HepG2 (cell line): ENCODE measurements around the gene MARCHF9. TPM values are rescaled to one million over a fixed set of nuclear protein-coding genes. Genes with fewer than 3 reads are reported as not detected.

Experiments
- AGO1 ChIP-seq: fragments of 200-400 bp; formaldehyde crosslinking; IDR thresholded peaks from 2 replicates; pipeline ENCODE4 v1.6.1; 2017; ENCODE audit warnings: mild to moderate bottlenecking, low read depth, low read length, moderate library complexity; ENCODE audit not compliant: poor library complexity, severe bottlenecking
- DNMT1 ChIP-seq: sonication (generic); formaldehyde crosslinking; IDR thresholded peaks from 2 replicates; pipeline ENCODE4 v1.5.1; 2020; ENCODE audit warnings: mild to moderate bottlenecking, missing genetic modification reagents
- ELF1 ChIP-seq: sonication (generic); formaldehyde crosslinking; IDR thresholded peaks from 2 replicates; pipeline ENCODE4 v1.4.0; 2020; ENCODE audit warnings: missing genetic modification reagents
- ERF ChIP-seq: IDR thresholded peaks from 2 replicates; pipeline ENCODE4 v1.6.1; 2018; ENCODE audit warnings: missing biosample characterization, missing genetic modification reagents
- FOXP1 ChIP-seq, 2 experiments: fragments of 450-650 bp in 1 of 2; IDR thresholded peaks; 2 replicates each; pipeline ENCODE4 v1.6.1; 2017 to 2018; ENCODE audit warnings: antibody characterized with exemption in 1 of 2
- ISX ChIP-seq: sonication (generic); formaldehyde crosslinking; conservative IDR thresholded peaks from 2 replicates; pipeline ENCODE4 v1.5.0; 2020; ENCODE audit warnings: missing genetic modification reagents
- KLF13 ChIP-seq: sonication (generic); formaldehyde crosslinking; IDR thresholded peaks from 2 replicates; pipeline ENCODE4 v1.4.0; 2020; ENCODE audit warnings: mild to moderate bottlenecking, missing genetic modification reagents
- MAF1 ChIP-seq: sonication (generic); formaldehyde crosslinking; IDR thresholded peaks from 2 replicates; pipeline ENCODE4 v1.5.0; 2020; ENCODE audit warnings: missing genetic modification reagents, borderline replicate concordance
- MTF1 ChIP-seq: sonication (generic); formaldehyde crosslinking; IDR thresholded peaks from 2 replicates; pipeline ENCODE4 v1.5.0; 2020; ENCODE audit warnings: missing genetic modification reagents
- NCOA2 ChIP-seq: sonication (generic); formaldehyde crosslinking; IDR thresholded peaks from 2 replicates; pipeline ENCODE4 v1.8.0; 2022; ENCODE audit warnings: inconsistent platforms
- NFIB ChIP-seq: sonication (generic); formaldehyde crosslinking; IDR thresholded peaks from 2 replicates; pipeline ENCODE4 v1.9.0; 2021; ENCODE audit warnings: missing genetic modification reagents, mild to moderate bottlenecking, borderline replicate concordance
- PITX1 ChIP-seq: sonication (generic); formaldehyde crosslinking; IDR thresholded peaks from 2 replicates; pipeline ENCODE4 v1.5.1; 2020; ENCODE audit warnings: mild to moderate bottlenecking, missing genetic modification reagents
- PRPF4 ChIP-seq: fragments of 200-400 bp; formaldehyde crosslinking; IDR thresholded peaks from 2 replicates; pipeline ENCODE4 v1.6.1; 2016; ENCODE audit warnings: low read length, low read depth; ENCODE audit not compliant: poor library complexity, severe bottlenecking
- RAD21 ChIP-seq: fragments of 450-650 bp; formaldehyde crosslinking; IDR thresholded peaks from 2 replicates; pipeline ENCODE4 v1.5.0; 2020; ENCODE audit warnings: mild to moderate bottlenecking
- RXRA ChIP-seq: sonication (generic); formaldehyde crosslinking; IDR thresholded peaks from 2 replicates; pipeline ENCODE4 v1.5.1; 2020; ENCODE audit warnings: missing genetic modification reagents
- SPEN ChIP-seq: sonication (generic); formaldehyde crosslinking; IDR thresholded peaks from 2 replicates; pipeline ENCODE4 v1.5.1; 2020; ENCODE audit warnings: low read depth, mild to moderate bottlenecking, missing genetic modification reagents
- STAT5B ChIP-seq: sonication (generic); formaldehyde crosslinking; IDR thresholded peaks from 2 replicates; pipeline ENCODE4 v1.4.0; 2020; ENCODE audit warnings: missing genetic modification reagents
- TBX2 ChIP-seq: sonication (generic); formaldehyde crosslinking; IDR thresholded peaks from 2 replicates; pipeline ENCODE4 v1.5.0; 2020; ENCODE audit warnings: missing genetic modification reagents, mild to moderate bottlenecking, borderline replicate concordance
- THYN1 ChIP-seq: sonication (generic); formaldehyde crosslinking; IDR thresholded peaks from 2 replicates; pipeline ENCODE4 v1.8.1; 2023; ENCODE audit warnings: low read depth, mild to moderate bottlenecking, moderate library complexity, missing genetic modification reagents, borderline replicate concordance
- U2AF2 ChIP-seq: fragments of 200-400 bp; formaldehyde crosslinking; IDR thresholded peaks from 2 replicates; pipeline ENCODE4 v1.6.1; 2017; ENCODE audit warnings: low read depth, mild to moderate bottlenecking, low read length
- ZNF225 ChIP-seq: sonication (generic); formaldehyde crosslinking; IDR thresholded peaks from 2 replicates; pipeline ENCODE4 v1.4.0; 2020; ENCODE audit warnings: mild to moderate bottlenecking, missing genetic modification reagents
- ZNF317 ChIP-seq: sonication (generic); formaldehyde crosslinking; IDR thresholded peaks from 2 replicates; pipeline ENCODE4 v1.5.0; 2020; ENCODE audit warnings: mild to moderate bottlenecking, missing genetic modification reagents
- ZNF343 ChIP-seq: sonication (generic); formaldehyde crosslinking; IDR thresholded peaks from 2 replicates; pipeline ENCODE4 v1.4.0; 2020; ENCODE audit warnings: mild to moderate bottlenecking, missing genetic modification reagents
- ZNF556 ChIP-seq: sonication (generic); formaldehyde crosslinking; IDR thresholded peaks from 2 replicates; pipeline ENCODE4 v1.4.0; 2020; ENCODE audit warnings: mild to moderate bottlenecking, missing genetic modification reagents, borderline replicate concordance
- ZNF570 ChIP-seq: sonication (generic); formaldehyde crosslinking; IDR thresholded peaks from 2 replicates; pipeline ENCODE4 v1.4.0; 2020; ENCODE audit warnings: mild to moderate bottlenecking, missing genetic modification reagents, borderline replicate concordance
- ZNF749 ChIP-seq: sonication (generic); formaldehyde crosslinking; IDR thresholded peaks from 2 replicates; pipeline ENCODE4 v1.8.0; 2022; ENCODE audit warnings: mild to moderate bottlenecking, missing genetic modification reagents, moderate library complexity, borderline replicate concordance
- polyA plus RNA-seq, 8 experiments: library from polyadenylated mRNA; depleted of rRNA in 3 of 8; stranded (reverse) in 7 of 8; unstranded in 1 of 8; fragments of >200 nt; fragmentation: Illumina TruSeq in 4 of 8; extraction: Trizol in 4 of 8; gene quantifications; 2 replicates each; pipeline versions ENCODE4 v1.2.1 to v1.2.3, GENCODE V29; 2011 to 2016; ENCODE audit warnings: low read depth in 4 of 8, missing spikeins in 1 of 8, mixed read lengths in 1 of 8; ENCODE audit not compliant: insufficient read depth in 1 of 8
- total RNA-seq, 5 experiments: library from RNA; depleted of rRNA; stranded (reverse); fragments of >200 nt; fragmentation: Illumina TruSeq; extraction: Trizol; gene quantifications; 2 replicates each; pipeline ENCODE4 v1.2.3, GENCODE V29; 2016; ENCODE audit warnings: low read depth in 1 of 5
- TF ChIP-seq, protein P1 (sequence below): sonication (generic); formaldehyde crosslinking; IDR thresholded peaks from 2 replicates; pipeline ENCODE4 v1.4.0; 2020; ENCODE audit warnings: missing genetic modification reagents, low read depth, mild to moderate bottlenecking, borderline replicate concordance

The MARCHF9 gene
- total and polyA plus RNA-seq, 2 of the 13 experiments (the other 11 are each of a cell fraction or from before 2014, with no cell fraction given), result 5.7 to 9.6 TPM

DNA sequence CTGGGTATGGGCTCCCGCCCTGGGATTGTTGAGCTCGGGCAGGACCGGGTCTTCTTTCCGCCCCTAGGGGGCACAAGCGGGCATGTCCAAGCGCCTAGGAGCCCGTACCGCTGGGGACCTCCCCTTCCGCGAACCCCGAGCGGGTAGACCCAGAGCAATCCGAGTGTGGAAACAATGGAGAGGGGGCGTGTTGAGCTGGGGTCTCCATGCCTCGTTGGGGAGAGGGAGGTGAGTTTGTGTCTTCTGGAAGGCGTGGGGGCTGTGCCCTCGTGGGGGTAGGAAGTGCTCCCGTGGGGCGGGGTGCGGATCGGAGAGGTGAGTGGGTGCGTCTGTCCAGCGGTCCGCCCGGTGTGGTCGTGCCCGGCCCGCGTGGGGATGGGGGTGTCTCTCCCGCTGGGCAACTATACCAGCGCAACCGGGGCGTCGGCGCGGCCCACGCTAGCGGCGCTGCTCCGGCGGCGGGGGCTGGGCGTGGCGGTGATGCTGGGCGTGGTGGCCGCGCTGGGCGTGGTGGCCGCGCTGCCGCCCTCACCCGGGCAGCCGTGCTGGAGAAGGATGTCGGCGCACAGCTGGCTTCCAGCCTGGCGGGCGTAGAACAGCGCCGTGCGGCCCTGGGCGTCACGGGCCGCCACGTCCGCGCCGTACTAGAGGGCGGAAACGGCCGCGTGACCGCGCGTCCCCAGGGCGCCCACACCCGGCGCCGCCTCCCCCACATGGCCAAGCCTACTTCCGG, 28.6 kb upstream of the MARCHF9 start (continued):
- TF ChIP-seq AGO1 (peak; percentile 22), KLF13 (CRISPR knock-in tag) (no peak), RXRA (peak; percentile 34; the same call in 1 of the 2 replicates), ELF1 (peak; percentile 63; the same call in 1 of the 2 replicates), ERF (no peak; the same call in 1 of the 2 replicates), U2AF2 (no peak), STAT5B (CRISPR knock-in tag) (no peak), MAF1 (CRISPR knock-in tag) (no peak), PRPF4 (no peak), NCOA2 (no peak), ZNF317 (CRISPR knock-in tag) (no peak), FOXP1 (IDR thresholded peaks at IDR 0.05) (no peak), FOXP1 (CRISPR knock-in tag; IDR thresholded peaks at IDR 0.05) (no peak), PITX1 (CRISPR knock-in tag) (peak; percentile 32; the same call in 1 of the 2 replicates), MTF1 (no peak), ZNF556 (no peak), ISX (CRISPR knock-in tag) (no peak), ZNF343 (no peak; the same call in 1 of the 2 replicates), DNMT1 (CRISPR knock-in tag) (0 out of 2 replicates have a peak, but pooled peaks have one; percentile 24), NFIB (CRISPR knock-in tag) (no peak), ZNF225 (CRISPR knock-in tag) (no peak), SPEN (peak; percentile 29; the same call in 1 of the 2 replicates), ZNF570 (CRISPR knock-in tag) (no peak), TBX2 (CRISPR knock-in tag) (peak; percentile 43; the same call in 1 of the 2 replicates), RAD21 (CRISPR knock-in tag) (peak; percentile 67), THYN1 (no peak), ZNF749 (no peak)
- TF ChIP-seq, protein P1, sequence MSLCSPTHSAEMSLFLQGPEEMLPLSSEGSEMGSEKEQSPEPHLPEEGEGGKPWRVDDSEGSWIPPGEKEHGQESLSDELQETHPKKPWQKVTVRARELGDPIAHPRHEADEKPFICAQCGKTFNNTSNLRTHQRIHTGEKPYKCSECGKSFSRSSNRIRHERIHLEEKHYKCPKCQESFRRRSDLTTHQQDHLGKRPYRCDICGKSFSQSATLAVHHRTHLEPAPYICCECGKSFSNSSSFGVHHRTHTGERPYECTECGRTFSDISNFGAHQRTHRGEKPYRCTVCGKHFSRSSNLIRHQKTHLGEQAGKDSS (CRISPR knock-in tag), result no peak
